ENCODE results near the gene PDC.
"Not testable (repeated sequence)": the region's sequence is repeated elsewhere in the genome, so short reads cannot be mapped to it uniquely, and the experiment has no call there.

Gene PDC

GRCh38 chr1:186465491-186465890, 4.6 kb upstream of the PDC start:
- not testable (repeated sequence) for DNase-seq

- no peak for DNase-seq
These were observed 3.0 kb upstream of the PDC start for GRCh38 chr1:186463926-186464325.

- no peak for DNase-seq
These were observed 2.6 kb upstream of the PDC start for GRCh38 chr1:186463511-186463910.

- DNase-seq = not testable (repeated sequence)
These were observed 1.8 kb downstream of the PDC start for GRCh38 chr1:186459161-186459560.

GRCh38 chr1:186456729-186457255, 4.1 kb downstream of the PDC start:
- DNase-seq = no peak

- no peak for DNase-seq
These were observed 5.9 kb downstream of the PDC start for GRCh38 chr1:186454981-186455380.

- no peak for DNase-seq
These were observed 14.8 kb downstream of the PDC start for GRCh38 chr1:186446152-186446551.

GRCh38 chr1:186443638-186444037, 17.3 kb downstream of the PDC start:
- DNase-seq = no peak

- no peak for DNase-seq
These were observed 18.1 kb downstream of the PDC start for GRCh38 chr1:186442651-186443375.

- no peak for DNase-seq
These were observed 20.3 kb downstream of the PDC start for GRCh38 chr1:186440584-186440983.

- no peak for DNase-seq
These were observed 22.3 kb downstream of the PDC start for GRCh38 chr1:186438567-186438966.

- no peak for DNase-seq
These were observed 25.6 kb downstream of the PDC start for GRCh38 chr1:186435336-186435735.

- no peak for DNase-seq
These were observed 31.9 kb downstream of the PDC start for GRCh38 chr1:186429017-186429416.

GRCh38 chr1:186426118-186426517, 34.8 kb downstream of the PDC start:
- DNase-seq = no peak

- DNase-seq = no peak
These were observed 36.4 kb downstream of the PDC start for GRCh38 chr1:186424539-186424938.

GRCh38 chr1:186421446-186421845, 39.5 kb downstream of the PDC start:
- no peak for DNase-seq

GRCh38 chr1:186420923-186421322, 40.0 kb downstream of the PDC start:
- no peak for DNase-seq

- no peak for DNase-seq
These were observed 40.6 kb downstream of the PDC start for GRCh38 chr1:186420311-186420710.

- DNase-seq = no peak
These were observed 42.4 kb downstream of the PDC start for GRCh38 chr1:186418503-186418902.

- DNase-seq = no peak
These were observed 47.6 kb downstream of the PDC start for GRCh38 chr1:186413319-186413718.

- no peak for DNase-seq
These were observed 51.8 kb downstream of the PDC start for GRCh38 chr1:186409091-186409490.

- no peak for DNase-seq
These were observed 56.4 kb downstream of the PDC start for GRCh38 chr1:186404454-186405051.

- DNase-seq = no peak
These were observed 57.3 kb downstream of the PDC start for GRCh38 chr1:186403632-186404031.

- not testable (repeated sequence) for DNase-seq
These were observed 59.5 kb downstream of the PDC start for GRCh38 chr1:186401446-186401845.
